GM11168 (cell line): ENCODE data around the gene ATG7.
"Not testable (repeated sequence)": the region's sequence is repeated elsewhere in the genome, so short reads cannot be mapped to it uniquely, and the experiment has no call there.

Experiments
- in situ Hi-C: fragments of 300-500 bp; cut with MboI; formaldehyde crosslinking; loops from one replicate; pipeline ENCODE4 v1.12.0; 2022; ENCODE audit warnings: low sequenced_read_pairs; ENCODE audit not compliant: unreplicated experiment

Gene ATG7

DNA sequence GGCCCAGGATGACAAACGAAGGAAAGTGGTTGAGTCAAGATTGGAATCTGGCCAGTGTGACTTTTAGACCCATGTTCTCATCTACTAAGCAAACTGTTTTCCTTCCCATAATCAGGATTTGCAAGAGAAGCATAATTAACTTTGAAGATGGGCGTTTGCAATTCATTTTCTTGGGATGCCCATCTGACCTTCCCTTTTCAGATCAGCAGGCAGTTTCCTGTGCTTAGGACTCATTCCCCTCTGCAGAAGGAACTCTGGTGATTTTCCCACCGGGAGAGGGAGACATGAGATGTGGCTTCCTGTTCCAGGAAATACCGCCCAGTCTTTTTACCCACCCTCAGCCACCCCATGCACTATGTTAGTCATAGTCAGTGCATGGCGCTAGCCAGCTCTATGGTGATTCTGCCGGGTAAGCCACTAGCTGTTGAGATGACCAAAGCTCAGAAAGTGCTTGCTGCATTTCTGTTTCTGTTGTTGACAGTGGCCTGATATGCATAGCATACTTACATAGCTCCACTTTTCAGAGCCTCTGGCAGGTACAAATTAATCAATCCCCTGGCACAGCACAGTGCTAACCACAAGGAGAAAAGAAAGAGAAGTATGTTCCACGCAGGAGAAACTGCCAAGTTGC lies 242.1 kb downstream of the ATG7 start:
- in situ Hi-C loops: no loop called here

DNA sequence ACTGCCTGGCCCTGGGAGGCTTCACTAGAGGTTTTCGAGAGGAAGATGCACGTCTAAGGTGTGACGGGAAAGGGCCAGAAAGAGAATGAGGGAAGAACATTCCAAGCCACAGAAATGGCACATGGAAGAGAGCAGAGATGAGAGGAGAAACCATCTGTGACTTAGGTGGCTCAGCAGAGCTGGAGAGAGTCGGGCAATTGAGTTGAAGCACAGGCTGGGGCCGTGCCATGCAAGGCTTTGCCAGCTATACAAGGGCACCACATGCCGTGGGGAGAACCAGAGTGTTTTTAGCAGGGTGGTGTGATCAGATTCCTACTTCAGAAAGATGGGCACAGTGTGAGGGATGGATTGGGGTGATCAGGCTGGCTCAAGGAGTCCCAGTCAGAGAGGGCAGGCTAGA lies 245.4 kb downstream of the ATG7 start:
- in situ Hi-C loops: no loop called here

DNA sequence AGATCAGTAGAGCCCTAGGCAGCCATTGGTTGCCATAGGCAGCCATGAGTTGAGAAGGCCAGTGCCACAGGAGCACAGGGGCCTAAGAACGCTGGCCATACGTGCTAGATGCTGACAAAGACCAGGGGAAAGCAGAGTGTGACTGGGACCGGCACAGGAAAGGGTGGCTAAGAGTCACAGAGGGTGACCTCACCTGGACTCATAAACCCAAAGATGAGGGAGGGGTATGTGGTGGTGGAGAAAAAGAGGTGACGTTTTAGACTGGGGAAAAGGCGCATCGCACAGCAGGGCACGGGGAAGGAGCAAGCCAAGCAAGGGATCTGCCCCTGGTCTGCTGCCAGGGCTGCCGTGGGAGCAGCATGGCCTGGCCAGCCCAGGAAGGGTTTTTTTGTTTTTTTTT lies 249.0 kb downstream of the ATG7 start:
- in situ Hi-C loops: no loop called here

DNA sequence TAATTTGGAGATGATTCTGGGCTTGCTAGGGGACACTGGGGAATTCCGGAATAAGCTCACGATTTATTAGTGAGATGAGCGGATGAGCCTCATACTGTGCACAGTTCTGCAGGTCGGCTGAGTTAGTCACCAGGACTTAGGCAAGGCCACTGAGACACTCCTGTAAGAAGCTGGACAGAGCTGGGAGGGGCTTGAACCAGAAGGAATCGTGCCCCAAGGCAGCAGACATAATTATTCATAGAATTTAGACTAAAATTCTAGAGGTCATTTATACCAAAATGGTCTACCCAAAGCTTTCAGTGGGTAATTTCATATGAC lies 250.2 kb downstream of the ATG7 start:
- in situ Hi-C loops: no loop called here

DNA sequence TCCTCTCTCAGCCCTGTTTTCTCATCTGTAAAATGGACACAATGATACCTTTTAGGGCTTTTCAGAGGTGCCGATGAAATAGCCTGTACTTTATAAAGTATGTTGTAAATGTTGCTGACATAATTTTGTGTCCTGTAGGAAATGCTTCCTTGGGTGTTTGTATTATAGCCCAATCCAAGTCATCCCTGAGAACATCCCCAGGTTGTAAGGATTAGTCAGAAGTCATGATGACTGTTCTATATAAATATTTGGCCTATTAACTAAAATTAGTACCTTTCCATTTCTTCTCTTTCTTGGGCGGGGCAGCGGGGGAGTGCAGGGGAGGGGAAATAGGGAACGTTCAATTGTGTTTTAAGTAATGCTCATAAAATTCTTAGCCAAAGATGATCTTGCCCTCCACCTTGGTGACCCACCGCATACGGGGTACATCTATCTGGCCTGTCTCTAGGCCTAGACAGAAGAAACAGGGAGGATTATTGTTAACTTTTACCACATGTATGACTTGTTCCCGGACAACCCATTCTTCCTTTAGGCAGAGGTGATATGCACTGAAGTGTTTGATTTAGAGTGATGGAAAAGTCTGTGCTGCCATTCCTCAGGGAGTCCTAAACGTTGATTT lies 250.9 kb downstream of the ATG7 start:
- in situ Hi-C loops: no loop called here

DNA sequence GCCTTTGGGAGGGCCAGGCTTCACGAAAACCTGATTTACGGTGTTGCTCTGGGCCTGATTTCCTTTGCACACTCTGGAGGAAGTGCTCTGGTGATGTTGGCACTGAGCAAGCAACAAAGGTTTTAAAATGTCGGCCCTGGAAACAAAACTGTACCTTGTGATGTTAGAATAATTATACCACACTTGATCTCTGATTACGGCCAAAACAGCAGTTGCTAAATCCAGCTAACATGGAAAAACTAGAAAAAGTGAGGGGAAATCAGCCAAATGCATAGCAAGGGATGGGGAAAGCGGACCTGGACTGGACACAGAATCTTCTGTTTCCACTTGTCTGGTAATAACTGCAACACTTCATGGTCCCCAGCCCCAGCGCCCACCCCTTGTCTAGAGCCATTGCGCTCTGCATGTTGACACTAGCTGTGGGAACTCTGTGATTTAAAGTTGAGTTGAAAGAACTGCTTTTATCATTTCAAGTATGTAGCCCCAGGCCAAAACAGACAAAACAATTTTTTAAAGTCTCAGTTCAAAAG lies 251.4 kb downstream of the ATG7 start:
- in situ Hi-C loops: no loop called here

DNA sequence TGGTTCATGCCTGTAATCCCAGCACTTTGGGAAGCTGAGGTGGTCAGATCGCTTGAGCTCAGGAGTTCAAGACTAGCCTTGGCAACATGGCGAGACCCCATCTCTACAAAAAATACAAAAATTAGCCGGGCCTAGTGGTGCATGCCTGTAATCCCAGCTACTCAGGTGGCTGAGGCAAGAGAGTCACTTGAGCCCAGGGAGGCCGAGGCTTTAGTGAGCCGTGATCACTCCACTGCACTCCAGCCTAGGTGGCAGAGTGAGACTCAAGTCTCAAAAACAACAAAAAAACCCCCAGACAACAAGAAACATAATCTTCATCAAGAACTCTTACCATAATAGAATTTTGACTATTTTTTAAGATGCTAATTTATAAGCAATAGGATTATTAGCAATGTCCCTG lies 253.9 kb downstream of the ATG7 start:
- in situ Hi-C loops: not testable (repeated sequence)

DNA sequence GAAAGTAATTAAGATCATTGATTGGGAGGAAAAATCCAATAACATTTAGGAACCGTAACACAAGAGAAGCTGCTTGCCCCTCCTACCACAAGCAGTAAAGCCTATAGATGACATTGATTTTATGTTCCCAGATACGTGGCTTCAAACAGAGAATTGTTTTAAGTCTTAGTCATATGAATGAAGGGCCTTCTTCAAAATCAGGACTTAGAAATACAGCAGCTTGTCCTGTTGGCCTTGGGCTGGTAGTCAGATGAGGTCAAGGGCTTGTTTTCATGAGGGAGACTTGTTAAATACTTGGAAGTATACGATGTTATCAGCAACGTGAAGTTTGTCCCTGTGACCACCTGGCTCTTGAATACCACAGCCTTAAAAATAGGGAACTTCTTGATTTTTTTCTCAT lies 257.1 kb downstream of the ATG7 start:
- in situ Hi-C loops: no loop called here

DNA sequence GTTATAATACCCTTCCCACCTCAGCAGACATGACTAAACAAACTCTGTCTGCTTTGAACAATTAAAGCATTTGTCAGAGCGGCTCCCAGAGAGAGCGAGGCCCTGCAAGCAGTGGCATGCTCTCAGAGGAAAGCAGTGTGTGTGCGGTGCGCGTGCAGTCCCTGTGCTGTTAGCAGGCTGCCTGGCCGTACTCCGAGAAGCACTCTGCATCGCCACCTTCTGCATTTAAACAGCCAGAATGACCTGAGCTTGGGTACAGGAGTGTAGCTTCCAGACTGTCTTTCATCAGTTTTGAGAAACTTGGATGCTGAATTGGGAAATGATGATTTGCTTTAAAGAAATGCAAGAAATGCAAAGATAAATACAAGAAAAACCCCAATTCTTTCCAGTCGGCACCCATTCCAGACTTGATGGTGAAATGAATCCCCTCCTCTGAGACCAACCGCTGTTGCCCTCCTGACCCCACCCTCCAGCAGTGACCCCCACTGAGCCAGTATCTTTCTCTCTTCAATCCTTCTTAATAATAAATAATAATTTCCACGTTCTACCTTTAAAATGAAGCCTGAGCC lies 258.0 kb downstream of the ATG7 start:
- in situ Hi-C loops: no loop called here

DNA sequence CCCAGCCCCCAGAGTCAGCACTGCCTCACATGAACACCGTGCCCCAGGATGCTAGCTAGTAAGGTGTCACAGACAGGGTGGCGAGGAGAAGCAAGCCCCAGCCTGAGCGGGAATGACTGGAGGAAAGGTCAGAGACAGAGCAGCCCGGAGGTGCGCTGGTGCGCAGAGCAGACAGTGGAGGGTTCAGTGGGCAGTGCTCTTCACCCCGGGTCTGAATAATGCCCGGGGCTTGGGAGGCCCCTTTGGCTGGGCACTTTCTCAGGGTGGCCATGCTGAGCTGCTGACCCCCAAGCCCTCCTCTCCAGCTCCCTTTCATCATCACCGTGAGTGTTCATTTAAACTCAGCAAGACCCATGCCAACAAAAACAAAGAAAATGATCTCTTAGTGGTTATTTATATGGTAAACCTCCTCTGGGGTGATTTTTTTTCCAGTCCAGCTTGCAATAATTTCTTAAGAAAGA lies 260.8 kb downstream of the ATG7 start:
- in situ Hi-C loops: no loop called here

DNA sequence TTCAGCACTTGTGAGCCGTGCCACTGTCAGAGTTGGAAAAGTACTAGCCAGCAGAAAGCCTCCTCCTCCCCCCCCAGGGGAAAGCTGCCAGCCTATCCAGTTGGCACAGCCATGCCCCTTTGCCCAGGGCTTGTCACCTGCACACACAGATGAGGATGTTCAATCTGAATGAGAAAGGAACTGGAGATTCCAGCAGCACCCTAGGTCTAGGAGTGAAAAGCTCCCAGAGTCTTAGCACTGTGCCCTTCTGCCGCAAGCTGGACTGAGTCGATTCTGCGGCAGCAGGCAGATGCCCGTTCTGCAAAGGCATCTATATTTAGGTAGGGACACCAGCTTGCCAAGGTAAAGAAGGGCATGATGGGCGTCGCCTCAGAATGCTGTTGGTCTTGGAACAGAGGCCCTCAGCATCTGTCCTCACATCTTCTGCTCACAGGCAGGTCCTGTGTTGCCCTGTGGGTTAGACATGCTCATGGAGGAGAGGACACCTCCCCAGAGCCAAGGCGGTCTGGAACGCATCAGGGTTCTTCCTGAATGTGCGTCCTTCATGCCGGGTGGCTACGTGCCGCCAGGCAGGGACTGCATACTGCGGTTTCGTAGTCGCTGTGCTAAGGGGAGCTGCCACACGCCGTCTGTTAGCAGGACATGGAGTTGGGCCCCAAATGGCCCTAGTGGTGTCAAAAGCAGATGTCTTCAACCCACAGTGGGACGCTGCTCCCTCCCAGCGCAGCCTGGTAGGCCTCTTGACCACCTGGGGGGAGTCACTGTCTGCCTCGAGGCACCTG lies 262.0 kb downstream of the ATG7 start:
- in situ Hi-C loops: no loop called here

DNA sequence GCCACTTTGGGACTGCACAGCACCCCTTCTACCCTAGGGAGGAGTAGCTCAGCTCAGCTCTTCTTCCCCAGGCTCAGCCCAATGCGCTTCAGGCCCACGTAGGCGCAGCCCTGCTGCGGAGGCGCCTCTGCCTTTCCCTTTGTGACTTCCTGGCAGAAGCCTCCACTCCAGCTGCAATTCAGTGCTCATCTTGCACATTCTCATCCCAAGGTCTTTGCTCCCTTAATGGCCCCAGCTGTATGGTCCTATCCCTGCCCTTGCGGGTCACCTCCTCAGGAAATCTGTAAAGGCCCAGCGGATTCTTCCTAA lies 262.6 kb downstream of the ATG7 start:
- in situ Hi-C loops: no loop called here

DNA sequence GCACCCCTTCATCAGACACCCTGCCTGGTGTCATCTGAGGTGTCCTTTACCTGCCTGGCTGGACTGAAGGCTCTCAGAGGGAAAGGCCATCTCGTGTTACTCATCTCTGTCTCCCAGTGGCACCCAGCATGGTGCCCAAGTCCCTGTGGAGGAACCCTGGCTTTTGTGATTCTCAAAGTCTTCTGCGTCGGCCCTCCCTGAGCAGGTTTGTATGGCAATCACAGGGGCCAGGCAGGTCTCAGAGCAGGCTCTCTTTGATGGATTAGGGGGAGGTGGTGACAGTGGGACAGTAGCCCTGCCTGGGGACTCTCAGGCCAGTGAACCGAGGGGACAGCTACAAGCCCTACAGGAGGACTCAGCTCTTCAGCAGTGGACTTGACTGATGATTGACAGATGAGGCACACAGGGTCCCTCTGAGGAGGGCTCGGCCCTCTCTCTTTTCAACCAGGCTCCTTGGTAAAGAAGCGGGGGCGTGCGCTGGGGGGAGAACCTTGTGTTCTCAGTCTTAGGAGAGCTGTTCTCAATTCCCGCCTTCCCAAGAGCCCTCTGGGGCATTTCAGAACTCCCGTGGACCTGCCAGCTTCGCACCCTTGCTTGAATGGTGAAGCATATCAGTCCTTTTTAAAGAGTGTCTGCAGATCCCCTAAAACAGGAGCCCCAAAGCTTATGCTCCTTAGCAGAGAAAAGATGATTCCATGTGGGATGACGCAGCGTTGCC lies 263.2 kb downstream of the ATG7 start:
- in situ Hi-C loops: no loop called here

DNA sequence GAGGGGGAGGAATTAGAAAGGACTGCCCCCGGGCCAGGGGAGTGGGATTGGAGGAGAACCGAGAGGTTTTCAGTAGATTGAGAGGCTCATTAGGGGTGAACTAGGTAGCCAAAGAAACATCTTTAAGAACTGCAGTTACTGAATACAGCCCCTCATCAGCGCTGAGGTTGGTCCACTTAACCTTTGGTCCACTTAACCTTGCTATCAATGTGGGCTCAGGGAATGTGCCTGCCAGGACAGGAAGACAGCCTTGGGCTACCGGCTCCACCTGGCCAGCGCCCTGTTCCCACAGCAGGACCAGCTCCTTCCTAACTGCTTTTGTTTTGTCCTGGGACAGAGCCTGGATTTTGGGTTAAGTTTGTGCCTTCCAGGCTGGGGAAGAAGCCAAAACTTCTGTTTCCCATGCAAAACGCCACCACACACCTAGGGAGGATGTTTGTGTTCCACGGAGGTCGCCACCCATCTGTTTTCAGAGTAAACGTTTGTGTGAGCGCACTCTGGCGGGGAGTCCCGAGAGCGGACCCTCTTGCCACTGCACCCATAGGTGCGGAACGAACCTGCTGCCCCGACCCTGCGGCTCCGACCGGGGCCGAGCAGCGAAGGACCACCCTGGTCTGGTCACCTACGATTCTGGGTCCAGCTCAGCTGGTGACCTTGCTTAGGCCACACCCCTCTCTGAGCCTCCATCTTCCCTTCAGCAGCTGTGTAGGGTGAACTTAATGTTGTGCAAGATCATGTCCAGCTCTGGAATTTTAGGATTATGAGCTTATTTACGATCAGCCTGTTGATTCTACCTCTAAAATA lies 264.1 kb downstream of the ATG7 start:
- in situ Hi-C loops: no loop called here

DNA sequence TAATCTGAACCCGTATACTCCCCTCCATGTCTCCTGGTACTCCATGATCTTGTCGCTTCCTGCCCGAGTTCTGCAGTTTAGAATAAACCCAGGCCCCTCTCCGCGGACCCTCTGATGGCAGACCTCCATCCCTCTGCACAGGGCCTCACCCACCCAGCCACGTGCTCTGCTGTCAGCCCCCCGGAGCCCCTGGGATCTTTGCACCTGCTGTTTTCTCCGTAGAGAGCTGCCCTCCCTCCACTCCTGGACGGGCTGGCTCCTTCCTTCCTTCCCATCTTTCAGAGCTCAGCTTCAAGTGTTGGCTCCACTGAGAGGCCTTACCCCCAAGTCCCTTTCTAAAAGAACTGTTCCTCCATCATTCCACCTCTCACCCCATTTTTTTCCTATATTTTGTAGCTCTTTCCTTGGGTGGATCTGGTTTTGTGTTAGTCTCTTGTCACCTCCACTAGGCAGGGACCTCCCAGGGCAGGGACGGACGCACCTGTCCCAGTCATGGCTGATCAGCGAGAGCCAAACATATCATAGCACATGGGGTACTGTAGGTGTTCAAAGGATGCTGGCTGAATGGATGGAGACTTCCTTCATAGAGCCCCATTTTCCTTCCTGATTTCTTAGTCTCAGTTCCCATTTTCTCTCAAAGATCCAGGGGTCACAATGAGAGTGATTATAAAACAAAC lies 264.9 kb downstream of the ATG7 start:
- in situ Hi-C loops: no loop called here

DNA sequence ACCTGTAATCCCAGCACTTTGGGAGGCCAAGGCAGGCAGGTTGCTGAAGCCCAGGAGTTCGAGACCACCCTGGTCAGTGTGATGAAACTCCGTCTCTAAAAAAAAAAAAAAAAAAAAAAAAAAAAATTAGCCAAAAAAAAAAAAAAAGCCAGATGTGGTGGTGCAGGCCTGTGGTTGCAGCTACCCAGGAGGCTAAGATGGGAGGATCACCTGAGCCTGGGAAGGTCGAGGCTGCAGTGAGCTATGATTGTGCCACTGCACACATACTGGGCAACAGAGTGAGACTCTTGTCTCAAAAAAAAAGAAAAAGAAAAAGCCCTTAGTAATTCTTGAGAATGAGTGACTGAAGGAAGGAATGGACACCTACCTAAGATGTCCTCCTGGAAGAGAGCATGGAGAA lies 266.4 kb downstream of the ATG7 start:
- in situ Hi-C loops: no loop called here

DNA sequence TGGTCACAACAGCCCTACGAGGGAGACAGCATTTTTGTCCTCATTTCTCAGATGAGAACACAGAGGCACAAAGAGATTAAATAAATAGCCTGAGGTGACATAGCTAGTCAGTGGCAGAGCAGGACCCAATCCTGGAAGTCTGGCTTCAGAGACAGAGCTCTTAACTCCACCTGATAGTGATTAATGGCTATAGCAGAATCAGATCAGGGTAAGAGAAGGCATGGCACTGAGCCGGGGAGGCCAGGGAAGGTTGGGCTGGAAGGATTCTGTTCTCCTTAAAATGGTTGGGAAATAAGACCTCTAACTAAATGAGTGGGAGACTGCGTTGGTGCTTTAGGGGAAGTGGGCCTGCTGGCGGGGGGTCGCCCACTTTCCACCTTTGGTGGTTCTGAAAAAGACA lies 267.0 kb downstream of the ATG7 start:
- in situ Hi-C loops: no loop called here

DNA sequence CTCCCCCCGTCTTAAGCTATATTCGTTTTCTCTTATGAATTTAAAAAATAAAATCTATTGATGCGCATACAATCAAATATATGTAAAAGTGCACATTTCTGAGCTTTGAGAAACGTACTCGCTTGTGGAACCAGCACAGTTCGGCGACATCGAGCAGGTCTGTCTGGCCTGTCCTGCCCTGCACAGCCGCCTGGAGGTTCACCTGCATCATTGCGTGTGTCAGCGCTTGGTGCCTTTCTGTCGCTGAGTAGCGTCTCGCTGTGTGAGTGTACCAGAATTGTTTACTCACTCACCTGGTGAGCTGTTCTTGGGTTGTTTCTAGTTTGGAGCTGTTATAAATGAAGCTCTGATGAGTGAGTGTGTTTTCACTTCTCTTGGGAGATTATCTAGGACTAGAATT lies 267.5 kb downstream of the ATG7 start:
- in situ Hi-C loops: no loop called here
